Measurements from ENCODE around the gene ERN1.

ERN1 gene

DNA sequence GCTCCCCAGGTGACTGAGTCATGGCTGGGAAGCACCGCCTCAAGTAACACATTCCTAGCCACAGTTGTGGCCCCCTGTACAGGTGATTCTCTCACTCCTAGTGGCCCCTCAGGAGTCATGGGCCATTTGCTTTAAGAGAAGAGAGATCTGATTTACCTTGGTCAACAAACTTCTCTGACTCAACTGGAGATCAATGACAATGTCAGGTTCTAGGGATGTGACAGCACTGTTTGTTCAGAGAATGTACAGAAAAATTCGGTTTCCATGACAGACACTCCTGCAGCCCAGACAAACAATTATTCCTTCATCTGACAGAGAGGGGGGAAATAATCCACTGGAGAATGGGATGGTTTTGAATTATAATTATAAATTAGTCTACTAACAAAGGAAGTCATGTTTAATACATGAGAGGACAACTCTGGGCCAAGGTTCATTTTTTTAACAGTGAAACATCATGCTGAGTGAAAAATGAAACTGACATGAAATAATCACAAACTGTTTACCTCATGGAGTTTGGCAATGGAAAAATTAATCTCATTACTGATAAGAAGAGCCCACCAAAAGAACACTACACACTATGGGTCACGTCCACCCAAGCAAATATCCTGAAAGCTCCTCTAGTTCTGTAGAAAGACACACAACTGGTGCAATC, 9.7 kb downstream of the ERN1 start:
- H3K4me3 ChIP-seq (ENCODE audit: low read depth, low read length): peak overlapping the region; percentile 45; the same call in 1 of the 2 replicates
- TF ChIP-seq, protein P1, sequence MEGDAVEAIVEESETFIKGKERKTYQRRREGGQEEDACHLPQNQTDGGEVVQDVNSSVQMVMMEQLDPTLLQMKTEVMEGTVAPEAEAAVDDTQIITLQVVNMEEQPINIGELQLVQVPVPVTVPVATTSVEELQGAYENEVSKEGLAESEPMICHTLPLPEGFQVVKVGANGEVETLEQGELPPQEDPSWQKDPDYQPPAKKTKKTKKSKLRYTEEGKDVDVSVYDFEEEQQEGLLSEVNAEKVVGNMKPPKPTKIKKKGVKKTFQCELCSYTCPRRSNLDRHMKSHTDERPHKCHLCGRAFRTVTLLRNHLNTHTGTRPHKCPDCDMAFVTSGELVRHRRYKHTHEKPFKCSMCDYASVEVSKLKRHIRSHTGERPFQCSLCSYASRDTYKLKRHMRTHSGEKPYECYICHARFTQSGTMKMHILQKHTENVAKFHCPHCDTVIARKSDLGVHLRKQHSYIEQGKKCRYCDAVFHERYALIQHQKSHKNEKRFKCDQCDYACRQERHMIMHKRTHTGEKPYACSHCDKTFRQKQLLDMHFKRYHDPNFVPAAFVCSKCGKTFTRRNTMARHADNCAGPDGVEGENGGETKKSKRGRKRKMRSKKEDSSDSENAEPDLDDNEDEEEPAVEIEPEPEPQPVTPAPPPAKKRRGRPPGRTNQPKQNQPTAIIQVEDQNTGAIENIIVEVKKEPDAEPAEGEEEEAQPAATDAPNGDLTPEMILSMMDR (IDR thresholded peaks at IDR 0.05; ENCODE audit: low read depth, low read length, missing control alignments): no peak
- no peak for DNase-seq (ENCODE audit: low read depth)

DNA sequence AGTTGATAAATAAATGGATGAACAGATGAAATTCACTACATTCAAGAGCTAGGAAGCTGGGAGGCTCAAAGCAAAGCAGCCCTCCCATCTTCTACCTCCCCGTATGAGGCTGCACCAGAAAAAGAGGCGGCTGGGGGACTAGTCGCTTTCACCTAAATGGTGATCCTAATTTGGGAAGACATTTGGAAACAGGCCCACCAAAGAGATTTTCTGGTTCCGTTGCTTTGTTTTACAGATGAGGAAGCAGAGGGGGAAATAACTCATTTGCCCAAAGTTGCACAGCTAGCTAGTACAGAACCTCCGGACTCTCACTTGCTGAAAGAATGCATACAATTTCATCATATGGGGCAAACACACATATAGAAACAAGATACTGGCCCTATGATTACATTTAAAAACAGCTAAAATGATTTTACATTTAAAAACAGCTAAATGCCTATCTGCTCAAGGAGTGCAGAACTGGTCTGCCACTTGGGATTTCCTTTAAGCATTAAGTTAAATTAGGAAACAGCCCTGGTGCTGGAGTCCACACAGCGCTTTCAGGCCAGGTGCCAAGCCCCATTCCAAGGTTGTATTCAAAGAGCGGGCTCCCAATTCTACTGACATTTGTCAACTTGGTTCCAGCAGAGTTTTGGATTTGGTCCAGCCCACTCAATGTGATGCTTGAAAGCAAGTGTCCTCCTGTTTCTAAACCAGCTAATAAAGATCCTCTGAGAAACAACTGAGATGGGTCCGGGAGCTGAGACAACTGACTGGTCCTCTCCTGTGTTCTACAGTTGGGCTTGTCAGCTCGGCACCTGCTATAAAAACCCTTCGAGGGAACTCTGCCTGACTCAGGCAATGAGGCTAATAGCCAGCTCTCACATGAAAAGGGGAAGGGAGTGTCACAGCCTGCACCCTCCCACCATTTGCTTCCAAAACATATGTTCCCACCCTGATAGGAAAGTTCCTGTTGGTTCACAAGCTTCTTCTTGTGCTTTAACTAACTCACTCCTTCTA, 11.7 kb downstream of the ERN1 start:
- H3K4me3 ChIP-seq (ENCODE audit: low read depth, low read length): no peak overlapping the region
- TF ChIP-seq, protein P1 (IDR thresholded peaks at IDR 0.05; ENCODE audit: low read depth, low read length, missing control alignments): no peak
- DNase-seq (ENCODE audit: low read depth): no peak

DNA sequence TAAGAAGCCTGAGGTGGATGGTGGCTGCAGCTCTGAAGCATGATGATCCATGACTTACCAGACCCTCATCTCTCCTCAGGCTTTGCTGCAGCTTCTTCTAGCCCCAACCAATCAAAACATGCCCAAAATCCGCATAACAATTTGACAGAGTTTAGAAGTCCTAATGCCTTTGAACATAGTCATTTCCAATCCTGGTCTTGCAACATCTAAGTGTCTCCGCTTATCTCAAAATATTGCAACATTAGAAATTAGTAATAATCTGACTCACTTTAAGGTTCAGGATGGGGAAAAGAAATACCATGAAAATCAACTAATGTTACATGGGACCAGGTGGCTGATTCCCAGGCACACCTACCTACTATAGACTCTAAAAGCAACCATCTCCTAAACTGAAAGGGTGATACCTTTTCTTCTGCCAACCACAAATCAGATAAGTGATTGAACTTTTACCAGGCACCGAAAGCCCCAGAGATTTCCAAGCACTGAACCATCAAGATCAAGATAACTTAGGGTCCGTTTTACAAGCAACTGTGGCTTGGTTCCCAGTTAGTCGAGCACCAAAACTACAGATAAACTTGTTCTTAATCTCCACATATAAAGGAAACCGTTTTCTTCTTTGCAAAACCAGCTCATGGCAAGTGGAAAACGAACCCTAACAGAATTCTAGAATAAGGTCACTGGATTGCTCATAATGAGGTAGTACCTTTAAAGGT, 14.0 kb downstream of the ERN1 start:
- DNase-seq (ENCODE audit: low read depth): no peak
- no peak overlapping the region for H3K4me3 ChIP-seq (ENCODE audit: low read depth, low read length)
- TF ChIP-seq, protein P1 (IDR thresholded peaks at IDR 0.05; ENCODE audit: low read depth, low read length, missing control alignments): no peak

DNA sequence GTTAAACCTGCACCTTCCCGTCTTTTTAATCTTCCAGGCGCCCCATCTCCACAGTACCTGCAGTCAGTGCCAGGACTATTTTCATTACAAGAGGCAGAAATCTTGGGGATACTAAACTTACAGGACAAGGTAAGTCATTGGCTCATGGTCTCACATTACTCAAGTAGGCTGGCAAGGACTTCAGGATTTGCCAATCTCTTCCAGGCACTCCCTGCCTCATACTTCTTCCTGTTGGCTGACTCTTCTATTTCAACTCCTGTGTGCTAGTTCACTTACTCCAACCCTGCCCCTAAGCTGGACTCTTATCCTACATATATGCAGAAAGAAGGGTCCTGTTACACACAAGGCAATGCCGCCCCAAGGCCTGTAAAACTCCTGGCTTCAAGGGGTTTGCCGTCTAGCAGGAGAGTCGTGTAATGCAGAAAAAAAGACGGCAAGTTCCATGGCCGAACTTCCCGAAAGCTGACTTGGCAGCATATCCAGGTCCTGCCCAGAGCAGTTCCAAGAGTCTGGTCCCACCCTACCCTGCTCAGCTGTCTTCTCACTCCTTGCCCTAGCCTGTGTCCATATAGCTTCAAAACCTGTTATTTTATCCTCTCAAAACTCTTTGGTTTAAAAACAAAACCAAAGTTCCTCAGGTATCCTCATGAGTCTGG, 14.8 kb downstream of the ERN1 start:
- no peak overlapping the region for H3K4me3 ChIP-seq (ENCODE audit: low read depth, low read length)
- DNase-seq (ENCODE audit: low read depth): no peak
- TF ChIP-seq, protein P1 (IDR thresholded peaks at IDR 0.05; ENCODE audit: low read depth, low read length, missing control alignments): no peak

DNA sequence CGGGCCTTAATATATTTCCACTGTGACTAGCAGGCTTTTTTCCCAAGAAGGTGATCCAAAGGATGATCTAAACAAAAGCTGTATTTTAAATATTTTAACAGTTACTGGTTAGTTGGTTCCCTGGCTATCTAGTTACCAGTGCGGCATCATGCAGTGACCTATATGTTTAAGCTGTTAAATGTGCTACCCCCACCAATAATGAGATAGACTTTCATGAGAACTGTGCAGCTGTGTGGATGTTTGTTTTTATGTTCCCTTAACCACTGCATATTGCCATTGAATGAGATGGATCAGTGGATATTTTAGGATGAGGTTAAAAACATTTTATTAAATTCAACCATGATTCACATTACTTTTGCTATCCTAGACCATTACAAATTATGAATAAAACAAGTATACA, 16.9 kb downstream of the ERN1 start:
- no peak for DNase-seq (ENCODE audit: low read depth)
- H3K4me3 ChIP-seq (ENCODE audit: low read depth, low read length): no peak overlapping the region
- TF ChIP-seq, protein P1 (IDR thresholded peaks at IDR 0.05; ENCODE audit: low read depth, low read length, missing control alignments): no peak

DNA sequence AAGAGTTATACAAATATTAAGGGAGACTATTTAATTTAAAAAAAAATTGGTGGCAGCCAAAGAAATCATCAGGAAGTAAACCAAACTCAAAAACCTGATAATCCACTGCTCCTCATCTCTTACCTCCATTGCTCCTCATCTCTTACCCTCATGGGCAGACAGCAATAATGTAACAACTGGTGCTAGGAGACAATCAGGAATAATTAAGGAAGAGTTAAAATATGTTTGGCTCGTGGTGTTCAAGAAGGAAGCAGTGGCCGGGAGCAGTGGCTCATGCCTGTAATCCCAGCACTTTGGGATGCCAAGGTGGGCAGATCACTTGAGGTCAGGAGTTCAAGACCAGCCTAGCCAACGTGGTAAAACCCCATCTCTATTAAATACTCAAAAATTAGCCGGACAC, 18.1 kb downstream of the ERN1 start:
- no peak for DNase-seq (ENCODE audit: low read depth)
- H3K4me3 ChIP-seq (ENCODE audit: low read depth, low read length): no peak overlapping the region
- TF ChIP-seq, protein P1 (IDR thresholded peaks at IDR 0.05; ENCODE audit: low read depth, low read length, missing control alignments): no peak

All from GM12864 (cell line).